NCI-H1694 (cell line): ENCODE measurements around the gene PYDC2.

ENCODE experiments used
- DNase-seq: peaks from one replicate; lab custom pipeline; 2025; lab: John Stamatoyannopoulos, UW

Gene PYDC2

GRCh38 chr3:191461113-191461595, at the start of gene PYDC2:
Gene PYDC2 (plus strand): TSS chr3:191461163. CDS start chr3:191461163, 0 bp downstream.
- DNase-seq: no peak

DNA sequence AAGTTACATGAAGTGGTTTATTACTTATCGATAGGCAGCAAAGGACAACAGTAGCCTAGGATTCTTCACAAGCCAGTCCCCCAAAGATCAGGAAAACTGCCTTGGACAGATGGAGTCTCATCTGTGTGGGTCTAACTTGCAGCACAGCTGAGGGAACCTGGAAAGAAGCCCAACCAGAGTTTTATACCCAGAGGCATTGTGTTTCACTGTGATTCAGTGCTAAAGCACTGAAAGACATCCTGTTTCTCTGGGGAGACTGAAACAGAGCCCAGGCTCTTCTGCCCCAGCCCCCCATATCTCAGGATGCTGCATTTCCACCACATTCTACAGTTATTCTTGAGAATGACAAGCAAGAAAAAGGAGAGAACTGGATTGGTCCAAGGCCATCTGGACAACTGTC, 48.2 kb upstream of the PYDC2 start:
- DNase-seq: peak; percentile 72

DNA sequence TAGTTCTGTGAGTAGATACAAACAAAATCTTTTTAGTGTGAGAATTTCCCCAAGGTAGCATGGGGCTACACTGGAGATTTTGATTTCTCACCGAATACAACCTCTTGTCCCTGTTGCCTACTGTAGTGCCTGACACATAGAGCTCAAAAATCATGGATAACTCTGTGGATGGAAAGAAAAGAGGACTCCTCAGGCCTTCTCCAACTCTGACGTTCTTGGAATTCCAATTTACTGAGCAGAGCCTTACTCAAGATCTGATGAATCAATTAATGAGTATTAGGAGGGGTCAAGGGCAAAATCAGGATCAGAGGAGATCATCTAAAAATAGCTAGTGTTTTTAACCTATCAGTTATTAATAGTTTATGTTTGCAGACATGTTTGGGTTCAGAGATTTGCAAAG, 46.7 kb upstream of the PYDC2 start:
- no peak for DNase-seq

GRCh38 chr3:191414732-191415131, 46.2 kb upstream of the PYDC2 start:
- DNase-seq: no peak

- no peak for DNase-seq
These were observed 45.4 kb upstream of the PYDC2 start for GRCh38 chr3:191415566-191415965.

GRCh38 chr3:191417457-191417729, 43.6 kb upstream of the PYDC2 start:
- DNase-seq: no peak

DNA sequence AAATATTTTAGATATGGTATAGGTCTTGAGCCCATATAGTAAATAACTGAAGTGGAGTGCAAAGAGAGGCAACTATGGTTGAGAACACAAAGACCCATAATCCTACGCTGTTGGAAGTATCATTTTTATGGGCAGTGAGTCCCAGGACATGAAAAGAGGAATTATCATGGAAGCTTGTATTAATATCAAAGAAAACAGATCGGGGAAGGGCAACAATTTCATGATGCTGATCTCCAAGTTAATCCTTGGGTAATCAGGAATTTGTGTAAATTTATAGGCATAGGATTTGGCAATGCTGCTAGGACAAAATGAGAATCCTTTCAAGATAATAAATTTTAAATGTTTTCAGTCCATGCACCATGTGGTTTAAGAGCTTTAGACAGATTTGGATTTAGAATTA, 40.2 kb upstream of the PYDC2 start:
- DNase-seq: no peak

GRCh38 chr3:191424881-191425280, 36.1 kb upstream of the PYDC2 start:
- DNase-seq: no peak

- no peak for DNase-seq
These were observed 35.6 kb upstream of the PYDC2 start for GRCh38 chr3:191425322-191425734.

DNA sequence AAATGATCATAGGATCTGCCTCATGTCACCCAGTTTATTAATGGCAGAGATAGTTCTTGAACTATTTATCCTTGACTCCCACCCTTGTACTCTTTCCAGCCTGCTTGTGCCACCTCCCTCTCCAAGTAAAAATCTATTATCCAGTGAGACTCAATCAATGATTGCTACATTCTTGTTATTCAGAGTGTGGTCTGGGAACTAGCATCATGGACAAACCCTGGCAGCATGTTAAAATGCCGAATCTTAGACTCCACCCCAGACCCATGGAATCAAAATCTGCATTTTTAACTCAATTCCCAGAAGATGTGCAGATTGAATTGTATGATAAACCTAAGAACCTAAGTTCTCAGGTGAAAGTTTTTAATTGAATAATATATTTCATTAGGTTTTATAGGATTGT, 34.7 kb upstream of the PYDC2 start:
- DNase-seq: no peak

- no peak for DNase-seq
These were observed 32.8 kb upstream of the PYDC2 start for GRCh38 chr3:191428177-191428576.

GRCh38 chr3:191430103-191430502, 30.9 kb upstream of the PYDC2 start:
- DNase-seq: no peak

DNA sequence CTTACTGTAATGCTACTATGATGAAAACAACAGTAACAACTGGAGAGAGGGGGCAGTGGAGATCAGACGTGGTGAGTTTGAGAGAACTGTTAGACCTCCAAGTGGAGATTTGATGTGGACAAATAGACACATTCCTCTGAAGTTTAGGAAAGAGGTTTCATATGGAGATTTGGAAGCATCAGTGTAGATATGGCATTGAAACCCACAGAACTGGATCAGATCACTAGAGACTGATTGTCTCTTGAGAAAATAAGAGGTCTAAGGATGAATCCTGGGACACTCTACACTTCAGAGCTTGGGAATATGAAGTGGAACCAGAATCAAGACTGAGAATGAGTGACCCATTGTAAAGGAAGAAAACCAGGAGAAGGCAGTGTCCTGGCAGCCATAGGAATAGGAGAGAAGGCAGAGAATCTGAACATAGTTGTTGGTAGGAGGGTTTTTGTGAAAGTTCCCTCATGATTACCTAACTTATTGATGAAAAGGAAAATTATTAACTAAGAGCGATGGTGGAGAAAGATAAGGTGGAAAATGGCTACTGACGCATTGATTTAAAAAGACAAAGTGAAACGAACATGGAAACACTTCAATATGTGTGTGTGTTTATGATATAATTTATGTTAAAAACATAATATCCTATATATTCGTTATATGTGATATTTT, 29.7 kb upstream of the PYDC2 start:
- DNase-seq: no peak

GRCh38 chr3:191432162-191432561, 28.8 kb upstream of the PYDC2 start:
- DNase-seq: no peak

DNA sequence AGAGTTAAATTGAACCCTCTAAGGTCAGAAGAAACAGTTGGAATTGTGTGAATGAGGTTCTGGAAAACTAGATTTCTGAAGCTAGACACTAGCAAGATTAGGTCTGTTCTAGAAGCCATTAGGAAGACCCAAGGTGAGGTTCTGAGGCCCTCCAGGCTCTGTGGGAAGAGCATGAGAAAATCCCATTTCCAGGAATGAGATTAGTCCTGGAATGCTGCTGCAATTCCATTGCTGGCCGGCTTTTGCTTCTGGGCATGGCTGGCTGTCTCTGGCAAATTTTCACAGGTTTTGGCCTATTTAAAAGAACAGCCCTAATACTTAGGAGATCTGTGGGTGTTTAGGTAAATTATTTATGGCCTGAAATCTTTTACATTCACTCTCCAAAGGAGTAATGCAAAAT, 26.9 kb upstream of the PYDC2 start:
- DNase-seq: no peak

DNA sequence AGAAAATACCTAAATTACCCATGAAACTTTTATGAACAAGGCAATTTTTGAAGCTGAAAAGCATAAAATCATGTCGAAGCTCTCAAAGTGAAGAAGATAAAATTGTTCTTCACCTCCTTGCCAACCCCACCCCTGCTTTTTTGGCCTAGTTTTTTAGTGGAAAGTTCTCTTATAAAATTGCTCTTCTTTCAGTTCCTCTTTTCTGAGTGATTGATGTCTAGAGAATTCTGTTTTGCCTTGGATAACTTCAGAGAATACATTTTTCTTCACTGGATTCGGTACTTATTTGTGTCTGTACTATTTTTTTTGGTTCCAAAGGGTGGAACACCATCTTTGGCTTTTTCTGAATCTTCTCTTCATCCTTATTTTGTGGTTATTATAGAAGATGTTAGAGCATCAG, 25.0 kb upstream of the PYDC2 start:
- DNase-seq: no peak

DNA sequence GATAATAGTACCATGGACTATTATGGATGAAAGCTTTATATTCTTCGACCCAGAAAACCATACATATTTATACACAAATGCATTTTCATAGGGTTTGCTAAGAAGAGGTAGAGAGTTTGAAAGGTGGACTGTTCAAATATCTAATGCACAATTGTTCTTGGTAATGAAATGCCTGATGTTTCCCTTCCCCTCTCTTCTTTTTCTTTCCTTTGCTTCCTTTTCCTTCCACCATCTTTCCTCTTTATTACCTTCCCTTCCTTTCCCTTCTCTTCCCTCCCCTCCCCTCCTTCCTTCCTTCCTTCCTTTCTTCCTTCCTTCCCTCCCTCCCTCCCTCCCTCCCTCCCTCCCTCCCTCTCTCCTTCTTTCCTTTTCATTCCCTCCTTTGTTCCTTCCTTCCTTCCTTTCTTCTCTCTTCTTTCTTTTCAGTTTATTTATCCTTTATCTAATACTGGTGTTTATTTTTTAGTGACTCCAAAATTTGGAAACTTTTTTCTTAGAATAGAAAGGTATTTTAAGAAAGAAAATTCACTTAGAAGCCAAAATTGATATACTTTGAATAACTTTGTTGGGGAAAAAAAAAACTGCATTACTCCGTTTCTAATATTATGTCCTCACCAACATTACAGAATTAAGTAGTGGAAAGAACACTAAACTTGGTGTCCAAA, 22.7 kb upstream of the PYDC2 start:
- no peak for DNase-seq

GRCh38 chr3:191440532-191440931, 20.4 kb upstream of the PYDC2 start:
- DNase-seq: no peak

DNA sequence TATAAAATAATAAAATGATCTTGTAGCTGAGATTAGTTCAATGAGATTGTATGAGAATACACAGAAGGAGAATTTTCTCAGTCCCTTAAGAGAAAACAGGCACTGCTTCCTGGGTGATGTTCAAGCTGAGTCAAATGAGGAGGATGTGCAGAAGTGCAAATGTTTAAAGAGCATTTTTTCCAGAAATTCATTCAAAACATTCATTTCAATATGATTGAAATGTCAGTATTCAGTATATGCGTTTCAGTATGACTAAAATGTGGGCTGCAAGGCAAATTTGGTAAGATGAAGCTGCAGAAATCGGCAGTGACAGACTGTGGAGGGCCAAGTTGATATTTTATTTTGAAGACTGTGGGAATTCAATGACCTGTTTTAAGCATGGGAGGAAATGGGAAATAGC, 19.3 kb upstream of the PYDC2 start:
- no peak for DNase-seq

DNA sequence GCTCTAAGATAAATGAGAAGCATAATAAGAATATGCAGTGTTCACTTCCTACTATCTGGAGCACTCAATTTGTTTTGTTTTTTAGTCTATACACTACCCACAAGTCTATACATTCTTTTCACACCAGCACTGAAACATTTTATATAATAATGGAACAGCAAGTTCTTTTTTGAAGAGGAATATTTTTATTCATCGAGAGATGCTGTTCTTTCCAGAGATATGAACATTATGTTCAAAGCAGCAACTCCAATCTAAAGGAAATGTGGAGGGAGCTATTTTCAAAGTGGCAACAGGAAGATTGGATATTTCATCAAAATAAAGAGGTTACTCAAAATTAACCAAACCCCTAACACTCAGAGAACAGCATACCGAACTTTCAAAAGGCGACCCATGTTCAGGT, 16.4 kb upstream of the PYDC2 start:
- DNase-seq: no peak

GRCh38 chr3:191449256-191449655, 11.7 kb upstream of the PYDC2 start:
- no peak for DNase-seq

DNA sequence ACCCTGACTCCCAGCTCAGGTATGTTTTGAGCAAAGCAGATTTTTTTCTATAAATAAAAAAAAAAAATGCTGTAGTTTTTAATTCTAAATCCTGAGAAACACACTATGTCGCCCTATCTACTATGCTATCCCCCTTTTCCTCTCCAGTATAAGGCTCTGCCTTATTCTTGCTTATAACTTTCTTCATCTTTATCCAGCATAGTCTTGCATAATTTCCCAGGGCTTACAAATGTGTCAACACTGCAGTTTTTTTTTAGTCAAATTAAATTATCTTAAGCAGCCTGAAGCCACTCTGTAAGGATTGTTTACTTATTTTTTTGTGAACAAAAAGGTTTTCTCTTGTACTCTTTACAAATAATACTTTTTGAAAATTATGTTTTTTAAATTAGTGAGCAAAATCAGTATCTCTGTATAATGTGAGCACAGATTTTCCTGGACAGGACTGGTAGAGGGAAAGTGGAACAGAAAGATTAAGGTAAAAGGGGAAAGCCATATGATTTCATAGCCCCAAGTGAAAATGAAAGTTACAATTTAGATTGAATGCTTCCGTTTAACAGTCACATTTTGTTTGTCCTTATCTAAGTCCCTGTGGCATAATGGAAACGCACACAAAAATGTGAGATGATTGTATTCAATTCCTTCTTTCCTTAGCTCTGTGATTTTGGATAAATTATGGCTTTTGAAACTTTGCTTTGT, 5.6 kb upstream of the PYDC2 start:
- DNase-seq: no peak

GRCh38 chr3:191460360-191460759, 603 bp upstream of the PYDC2 start:
- no peak for DNase-seq

DNA sequence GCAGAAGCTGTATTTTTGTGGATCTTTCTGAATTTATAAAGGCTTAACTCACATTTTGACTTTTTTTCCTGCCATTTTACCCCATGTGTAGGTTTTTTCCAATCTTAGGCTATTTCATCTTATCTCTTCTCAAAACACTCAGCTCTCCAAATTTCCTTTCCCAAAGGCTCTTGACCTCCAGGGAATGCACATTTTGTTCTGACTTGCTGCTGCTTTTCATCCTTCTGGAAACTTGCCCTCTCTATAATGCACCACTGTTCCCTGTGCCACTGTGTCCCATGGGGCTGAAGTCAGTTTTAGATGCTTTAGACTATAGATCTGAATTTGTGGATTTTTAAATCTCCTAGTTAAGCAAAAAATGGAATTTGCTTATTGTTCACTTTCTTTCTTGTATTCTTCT, 9.1 kb downstream of the PYDC2 start:
- no peak for DNase-seq
